ENCODE results near the gene SP110.
"Not testable (repeated sequence)": the region's sequence is repeated elsewhere in the genome, so short reads cannot be mapped to it uniquely, and the experiment has no call there.

The SP110 gene

DNA sequence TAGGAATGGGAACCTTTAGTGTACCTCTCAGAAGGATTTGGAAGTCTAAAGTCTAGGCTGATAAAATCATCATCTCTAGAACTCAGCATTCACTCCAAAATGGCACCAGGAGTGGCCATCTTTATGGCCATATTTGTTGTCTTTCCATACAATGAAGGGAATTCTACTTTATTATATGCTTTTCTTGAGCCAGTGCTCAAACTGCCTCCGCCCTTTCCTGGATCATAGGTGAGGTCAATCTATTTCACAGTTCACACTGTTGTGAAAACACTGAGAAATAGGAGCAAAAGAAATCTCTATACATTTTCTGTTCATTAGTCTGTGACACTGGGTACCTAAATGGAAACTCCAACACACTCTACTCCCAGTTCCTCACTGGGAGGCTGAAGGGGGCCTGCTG lies 55.6 kb downstream of the SP110 start:
- DNase-seq, result no peak

DNA sequence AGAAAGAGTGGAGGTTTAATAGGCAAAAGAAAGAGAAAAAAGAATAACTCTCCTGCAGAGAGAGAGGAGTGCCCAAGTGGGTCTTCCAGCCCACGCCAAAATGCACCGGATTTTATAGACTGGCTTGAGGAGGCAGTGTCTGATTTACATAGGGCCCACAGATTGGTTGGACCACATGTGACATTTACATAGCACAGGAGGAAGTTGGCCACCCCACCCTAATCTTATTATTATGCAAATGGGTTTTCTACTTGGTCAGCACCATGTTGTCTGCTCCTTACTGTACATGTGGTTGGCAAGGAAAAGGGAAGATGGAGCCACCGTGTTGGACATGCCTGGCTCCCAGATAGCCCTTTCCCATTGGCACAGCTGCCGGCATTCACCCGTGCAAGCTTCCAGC lies 56.8 kb downstream of the SP110 start:
- no peak for DNase-seq

DNA sequence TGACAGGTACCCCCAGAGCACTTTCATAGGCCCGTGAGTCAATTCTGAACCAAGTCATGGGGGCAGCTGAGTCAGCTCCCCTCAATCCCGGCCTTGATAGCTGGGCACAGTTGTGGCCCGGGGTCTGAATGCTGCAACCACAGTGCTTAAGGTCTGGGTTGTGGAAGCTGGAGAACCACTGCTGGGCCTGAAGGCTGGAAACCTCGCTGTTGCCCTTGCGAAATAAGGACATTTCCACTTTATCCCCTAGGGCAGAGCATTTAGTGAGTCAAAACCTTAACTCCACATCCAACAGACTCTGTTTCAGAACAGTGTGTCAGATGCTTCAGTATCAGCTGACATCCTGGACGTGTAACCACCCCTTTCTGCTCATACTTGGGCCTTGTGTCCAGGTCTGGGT lies 58.6 kb downstream of the SP110 start:
- DNase-seq, result no peak

DNA sequence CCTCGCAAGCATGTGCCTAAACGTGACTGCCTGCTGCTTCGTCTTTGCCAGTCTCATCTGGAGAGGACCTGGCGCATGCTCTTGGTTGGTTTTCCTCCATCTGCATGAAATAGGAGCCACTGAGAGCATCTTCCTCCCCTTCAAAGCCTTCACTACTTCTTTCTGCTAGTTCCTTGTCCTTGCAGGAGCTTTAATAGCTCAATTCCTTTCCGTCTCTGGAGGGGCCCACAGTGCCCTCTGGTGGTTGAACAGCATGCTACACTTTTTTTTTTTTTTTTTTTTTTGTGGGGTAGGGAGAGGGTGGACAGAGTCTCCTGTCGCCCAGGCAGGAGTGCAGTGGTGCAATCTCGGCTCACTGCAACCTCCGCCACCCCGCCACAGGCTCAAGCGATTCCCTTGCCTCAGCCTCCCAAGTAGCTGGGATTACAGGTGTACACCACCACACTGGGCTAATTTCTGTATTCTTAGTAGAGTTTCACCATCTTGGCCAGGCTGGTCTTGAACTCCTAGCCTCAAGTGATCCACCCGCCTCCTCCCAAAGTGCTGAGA lies 59.6 kb downstream of the SP110 start:
- DNase-seq, result peak; percentile 48

DNA sequence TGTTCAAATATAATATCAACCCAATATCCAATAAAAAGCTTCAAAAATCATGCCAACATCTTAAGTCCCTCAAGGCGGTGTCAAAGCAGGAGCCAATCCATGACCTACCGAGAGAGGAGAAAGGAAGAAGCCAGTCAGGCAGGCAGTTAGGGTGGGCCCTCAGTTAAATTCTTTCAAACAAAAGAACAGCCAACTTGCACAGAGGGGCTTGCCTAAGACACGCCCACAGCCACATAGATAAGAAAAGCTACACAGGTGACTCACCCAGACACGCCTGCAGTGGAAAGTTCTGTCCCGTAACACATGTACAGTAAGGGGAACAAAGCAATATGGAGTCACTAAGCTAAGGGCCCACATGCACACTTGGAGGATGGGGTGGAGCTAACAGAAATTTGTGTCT lies 61.3 kb downstream of the SP110 start:
- no peak for DNase-seq

DNA sequence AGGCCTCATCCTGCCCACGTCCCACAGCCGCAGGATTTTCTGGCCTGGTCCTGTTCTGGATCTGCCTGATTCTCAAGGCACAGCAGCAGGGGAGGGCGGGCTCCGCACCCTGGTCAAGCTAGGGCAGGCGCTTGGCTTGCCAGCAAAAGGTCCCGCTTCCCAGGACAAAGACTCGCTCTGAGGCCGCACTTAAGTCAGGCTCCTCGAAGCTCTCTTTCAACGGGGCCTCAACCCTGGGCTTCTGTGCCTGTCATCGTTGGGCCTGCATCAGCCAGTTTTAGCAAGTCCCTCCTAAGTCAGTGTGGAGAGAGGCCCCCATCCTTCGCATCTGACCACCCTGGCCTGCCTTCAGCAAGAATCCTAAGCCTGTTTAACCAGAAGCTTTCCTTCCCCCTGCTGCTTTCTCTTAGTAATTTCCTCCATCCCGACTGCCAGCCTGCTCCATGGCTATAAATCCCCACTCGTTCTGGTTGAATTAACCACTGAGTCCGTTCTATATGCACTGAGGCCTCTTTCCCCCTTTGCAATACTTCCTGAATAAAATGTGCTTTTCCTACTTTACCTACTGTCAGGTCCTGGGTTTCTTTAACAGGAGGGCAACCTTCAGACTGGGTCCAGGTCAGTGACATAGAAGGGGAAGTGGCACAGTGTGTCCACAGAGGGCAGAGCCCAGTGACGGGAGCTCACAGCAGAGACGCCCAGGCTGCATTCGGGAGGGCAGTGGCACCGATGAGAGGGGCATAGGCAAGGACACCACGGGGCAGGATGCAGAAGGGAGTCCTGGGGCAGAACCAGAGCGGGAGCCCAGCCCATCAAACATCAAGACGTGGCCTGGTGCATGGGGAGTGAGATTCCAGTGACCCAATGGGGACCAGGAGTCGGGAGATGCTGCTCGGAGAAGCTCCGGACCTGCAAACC lies 62.7 kb downstream of the SP110 start:
- no peak for DNase-seq

DNA sequence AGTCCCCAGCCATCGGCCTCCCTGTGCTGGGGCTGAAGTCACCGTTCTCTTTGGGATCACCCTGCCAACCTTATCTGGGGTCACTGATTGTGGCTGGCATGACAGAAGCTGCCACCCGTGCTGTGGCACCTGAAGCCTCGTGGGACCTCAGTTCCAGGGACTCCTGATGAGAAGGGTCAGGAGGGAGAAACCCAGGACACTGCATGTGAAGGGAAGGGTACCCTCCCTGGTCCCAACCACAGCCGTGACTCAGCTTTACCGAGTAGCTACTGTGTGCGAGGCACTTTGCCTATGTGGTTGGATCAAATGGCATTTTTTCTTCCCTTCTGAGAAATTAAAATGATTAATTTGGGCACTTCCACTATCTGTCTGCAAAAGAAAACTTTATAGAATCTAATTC lies 64.4 kb downstream of the SP110 start:
- no peak for DNase-seq

DNA sequence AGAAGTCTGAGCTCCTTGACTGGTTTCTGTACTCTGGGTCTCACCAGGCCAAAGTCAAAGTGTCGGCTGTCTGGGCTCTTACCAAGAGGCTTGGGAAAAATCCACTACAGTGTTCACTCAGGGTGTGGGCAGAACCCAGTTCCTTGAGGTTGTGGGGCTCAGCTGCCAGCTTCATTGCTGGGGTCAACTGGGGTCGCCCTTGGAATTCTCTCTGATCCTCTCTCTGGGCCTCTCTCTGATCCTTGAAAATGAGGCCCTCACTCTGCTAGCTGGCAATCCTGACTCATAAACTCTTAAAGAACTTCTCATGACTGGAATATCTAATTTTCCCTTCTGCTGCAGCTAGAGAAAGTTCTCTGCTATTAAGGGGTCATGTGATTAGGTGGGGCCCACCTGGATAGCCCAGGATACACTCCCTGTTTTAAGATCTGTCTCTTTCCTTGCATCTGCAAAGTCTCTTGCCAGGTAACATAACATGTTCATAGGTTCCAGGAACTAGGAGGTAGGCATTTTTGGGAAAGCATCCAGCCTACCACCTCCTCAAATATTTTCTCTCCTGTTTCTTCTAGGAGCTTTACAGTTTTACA lies 66.3 kb downstream of the SP110 start:
- no peak for DNase-seq

DNA sequence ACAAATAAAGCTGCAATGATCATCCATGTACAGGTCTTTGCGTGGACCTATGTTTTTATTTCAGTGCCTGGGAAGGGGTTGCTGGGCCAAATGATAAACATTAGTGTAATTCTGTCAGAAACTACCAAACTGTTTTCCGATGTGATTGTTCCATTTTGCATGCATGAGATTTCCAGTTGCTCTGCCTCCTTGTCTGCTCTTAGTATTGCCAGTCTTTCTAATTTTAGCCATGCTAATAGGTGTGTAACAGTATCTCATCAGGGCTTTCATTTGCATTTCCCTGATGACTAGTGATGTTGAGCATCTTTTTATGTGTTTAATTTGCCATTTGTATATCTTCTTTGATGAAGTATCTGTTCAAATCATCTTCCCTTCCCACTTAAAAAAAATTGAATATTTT lies 67.5 kb downstream of the SP110 start:
- no peak for DNase-seq

DNA sequence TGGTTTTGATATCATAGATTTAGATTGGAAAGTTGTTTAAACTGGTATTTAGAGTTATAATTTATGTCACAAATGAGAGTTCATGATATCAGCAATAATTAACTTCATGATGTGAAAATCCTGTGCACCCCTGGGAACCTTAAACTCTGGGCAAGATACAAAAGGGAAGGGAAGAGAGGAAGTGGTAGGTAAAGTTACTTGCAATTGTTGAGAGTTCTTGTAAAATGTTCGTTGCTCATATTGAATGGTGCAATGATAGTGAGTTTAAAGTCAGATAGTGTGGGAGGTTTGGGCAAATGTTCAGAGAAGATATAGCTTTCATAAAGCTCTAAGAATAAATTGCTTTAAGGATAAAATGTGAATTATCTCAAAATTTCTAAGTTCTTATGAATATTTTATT lies 75.4 kb downstream of the SP110 start:
- no peak for DNase-seq

DNA sequence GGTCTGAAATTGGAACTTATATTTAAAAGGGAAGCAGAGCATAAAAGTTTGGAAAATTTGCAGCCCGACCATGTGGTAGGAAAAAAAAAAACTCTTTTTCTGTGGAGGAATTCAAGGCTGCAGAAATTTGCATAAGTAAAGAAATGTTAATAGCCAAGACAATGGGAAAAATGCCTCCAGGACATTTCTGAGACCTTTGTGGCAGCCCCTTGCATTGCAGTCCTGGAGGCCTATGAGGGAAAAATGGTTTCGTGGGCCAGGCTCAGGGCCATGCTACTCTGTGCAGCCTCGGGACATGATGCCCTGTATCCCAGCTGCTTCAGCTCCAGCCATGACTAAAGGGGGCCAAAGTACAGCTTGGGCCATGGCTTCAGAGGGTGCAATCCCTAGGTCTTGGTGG lies 79.1 kb downstream of the SP110 start:
- DNase-seq, result no peak

DNA sequence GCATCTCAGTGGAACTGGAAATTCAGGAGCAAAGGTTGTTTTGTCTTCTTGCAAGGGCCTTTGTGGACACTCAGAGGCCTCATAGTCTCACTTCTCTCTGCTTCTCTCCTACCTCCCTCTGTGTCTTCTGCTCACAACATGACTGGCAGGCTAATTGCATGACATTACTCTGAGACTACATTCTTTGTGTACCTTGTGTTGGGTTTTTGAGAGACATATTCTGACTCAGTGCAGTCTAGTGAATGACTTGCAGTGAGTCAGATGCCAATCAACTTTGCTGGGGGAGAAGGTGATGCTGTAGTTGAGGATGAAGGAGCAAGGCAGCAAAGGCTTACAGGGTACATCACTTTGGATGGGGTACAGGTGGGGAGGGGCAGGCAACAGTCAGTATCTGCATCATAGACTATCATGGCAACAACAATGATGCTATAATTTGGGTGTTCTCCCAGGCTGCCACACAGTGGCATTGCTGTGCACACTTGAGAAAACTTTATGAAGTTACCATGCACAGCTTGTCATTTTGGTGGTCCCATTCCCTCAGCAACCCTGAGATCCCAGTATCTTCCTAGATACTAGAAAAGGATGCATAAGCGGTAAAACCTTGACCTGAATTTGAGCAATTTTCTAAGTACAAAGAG lies 81.8 kb downstream of the SP110 start:
- DNase-seq, result no peak

DNA sequence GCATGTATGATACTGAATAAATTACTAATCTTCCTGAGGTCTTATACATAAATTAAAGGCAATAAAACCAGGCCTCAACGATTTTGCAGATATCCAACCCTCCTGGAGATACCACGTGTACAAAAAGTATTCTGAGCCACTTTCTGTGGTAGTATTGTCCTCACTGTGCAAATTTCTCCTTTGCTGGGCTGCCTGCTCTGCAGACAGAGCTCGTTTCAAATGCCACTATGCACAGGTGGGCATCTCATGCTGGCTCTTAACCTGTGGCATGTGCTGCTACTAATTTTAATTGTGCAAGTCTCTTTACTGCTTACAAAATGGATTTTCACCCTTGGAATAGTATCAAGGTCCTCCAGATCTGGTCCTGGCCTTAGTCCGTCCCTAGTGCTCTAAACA lies 84.7 kb downstream of the SP110 start:
- DNase-seq, result no peak

DNA sequence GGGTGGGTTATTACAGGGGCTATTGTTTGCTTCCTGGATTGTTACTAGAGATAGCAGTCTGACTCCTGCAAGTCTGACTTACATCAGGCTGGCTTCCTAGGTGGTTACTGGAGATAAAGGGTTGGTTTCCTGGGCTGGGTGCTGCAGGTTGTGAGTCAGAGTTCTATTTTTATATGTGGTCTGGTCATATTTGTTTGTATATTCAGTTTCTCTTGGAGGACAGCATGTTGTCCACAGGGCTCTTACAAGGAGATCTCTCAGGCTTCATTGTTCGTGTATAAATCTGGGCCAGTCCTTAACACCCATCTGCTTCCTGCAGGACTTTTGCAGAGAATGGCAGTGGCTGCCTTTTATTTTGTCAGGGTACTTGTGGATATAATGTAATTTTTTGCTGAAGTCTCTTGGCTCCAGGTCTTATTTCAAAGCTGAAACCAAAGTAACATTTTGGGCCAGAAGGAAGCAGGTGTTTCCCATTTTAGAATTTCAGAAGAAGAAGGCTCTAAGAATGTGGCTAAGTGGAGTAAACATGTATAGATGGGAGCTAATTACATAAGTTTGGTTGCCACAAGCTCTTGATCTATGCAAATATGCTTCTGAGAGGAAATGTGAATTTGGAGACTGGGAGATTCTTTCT lies 85.2 kb downstream of the SP110 start:
- DNase-seq, result no peak

DNA sequence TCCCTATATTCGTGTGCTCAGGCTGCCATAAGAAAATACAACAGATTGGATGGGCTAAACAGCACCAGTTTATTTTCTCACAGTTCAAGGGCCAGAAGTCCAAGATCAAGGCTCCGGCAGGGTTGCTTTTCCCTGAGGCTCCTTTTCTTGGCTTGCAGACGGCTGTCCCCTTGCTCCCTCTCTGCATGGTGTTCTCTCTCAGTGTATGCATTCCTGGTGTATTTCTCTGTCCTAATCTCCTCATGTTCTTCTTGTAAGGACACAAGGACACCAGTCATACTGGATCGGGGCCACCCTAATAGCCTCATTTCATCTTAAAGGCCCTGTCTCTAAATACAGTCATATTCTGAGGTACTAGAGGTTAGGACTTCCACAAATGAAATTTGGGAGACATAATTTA lies 88.4 kb downstream of the SP110 start:
- no peak for DNase-seq

DNA sequence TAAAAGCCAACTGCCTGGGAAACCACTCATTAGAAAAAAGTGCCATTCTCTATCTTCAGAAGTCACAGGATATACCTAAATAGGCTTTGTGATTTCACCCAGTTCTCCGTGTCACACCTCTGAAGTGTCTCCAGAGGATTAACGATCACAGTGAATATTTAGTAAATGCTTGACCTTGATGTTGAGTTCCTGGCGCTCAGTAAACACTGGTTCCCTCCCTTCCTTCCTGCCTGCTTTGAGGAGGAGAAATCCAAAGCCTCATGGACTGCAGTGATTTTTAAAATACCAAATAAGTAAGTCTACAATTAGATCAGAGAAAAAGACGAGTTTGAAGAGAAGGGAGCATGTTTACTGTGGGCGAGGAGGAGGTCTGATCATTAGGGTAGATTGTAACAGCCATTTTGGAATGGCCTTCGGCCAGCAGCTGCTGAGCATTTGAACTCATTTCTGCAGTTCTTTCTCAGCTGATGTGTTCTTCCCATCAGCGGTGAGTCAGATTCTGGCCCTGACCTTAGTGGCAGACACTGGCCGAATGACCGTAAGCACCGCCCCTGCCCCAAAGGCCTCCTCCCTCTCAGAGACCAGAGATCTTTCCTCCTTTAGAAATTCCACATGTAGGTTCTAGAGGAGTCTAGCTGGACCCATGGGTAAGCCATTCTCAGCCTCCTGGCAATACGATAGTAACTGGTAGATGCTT lies 89.0 kb downstream of the SP110 start:
- DNase-seq, result no peak

DNA sequence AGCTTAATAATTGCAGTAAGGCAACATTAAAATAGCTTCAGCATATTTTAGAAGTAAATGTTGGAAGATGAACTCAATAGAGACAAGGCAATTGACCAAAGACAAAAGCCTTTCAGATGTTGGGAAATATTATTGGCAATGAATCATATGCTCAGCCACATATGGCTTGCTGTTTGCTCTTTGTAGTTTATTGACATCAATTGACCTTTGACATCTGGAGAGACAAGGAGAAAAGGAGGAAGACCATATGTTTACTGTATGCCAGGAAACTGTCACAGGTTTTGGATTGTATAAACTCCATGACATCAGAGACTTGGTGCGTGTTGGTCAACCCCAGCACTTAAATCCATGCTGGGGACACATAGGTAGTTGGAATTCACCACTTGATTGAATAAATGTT lies 90.4 kb downstream of the SP110 start:
- no peak for DNase-seq

DNA sequence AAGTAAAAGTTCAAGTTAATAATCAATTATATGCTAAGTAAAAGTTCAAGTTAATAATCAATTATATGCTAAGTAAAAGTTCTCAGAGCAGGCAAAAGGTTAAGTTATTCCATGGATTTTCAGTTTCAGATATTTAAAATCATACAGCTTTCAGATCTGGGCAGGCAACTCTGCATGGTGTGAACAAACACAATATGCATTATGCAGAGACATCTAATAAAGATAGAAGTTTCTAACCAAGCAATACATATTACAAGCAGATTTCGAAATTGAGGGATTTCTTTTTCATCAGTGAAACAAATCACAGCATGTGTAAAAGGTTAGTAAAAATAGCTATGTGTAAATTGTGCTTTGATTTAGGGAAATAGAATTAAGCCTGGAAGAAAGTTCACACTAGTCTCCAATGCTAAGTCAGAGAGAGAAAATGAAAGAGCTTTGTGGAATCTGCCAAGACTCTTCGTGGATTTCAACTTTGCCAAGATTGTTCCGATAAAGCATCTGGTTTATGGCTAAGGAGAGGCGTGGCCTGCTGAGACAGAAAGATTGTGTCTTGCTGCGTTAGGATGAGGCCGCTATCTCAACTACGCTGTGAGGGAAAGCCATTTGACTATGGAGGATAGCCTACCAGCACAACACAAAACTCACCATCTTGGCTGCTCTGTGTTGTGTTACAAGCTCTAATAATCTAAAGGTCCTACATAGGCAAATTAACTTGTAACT lies 91.0 kb downstream of the SP110 start:
- no peak for DNase-seq

DNA sequence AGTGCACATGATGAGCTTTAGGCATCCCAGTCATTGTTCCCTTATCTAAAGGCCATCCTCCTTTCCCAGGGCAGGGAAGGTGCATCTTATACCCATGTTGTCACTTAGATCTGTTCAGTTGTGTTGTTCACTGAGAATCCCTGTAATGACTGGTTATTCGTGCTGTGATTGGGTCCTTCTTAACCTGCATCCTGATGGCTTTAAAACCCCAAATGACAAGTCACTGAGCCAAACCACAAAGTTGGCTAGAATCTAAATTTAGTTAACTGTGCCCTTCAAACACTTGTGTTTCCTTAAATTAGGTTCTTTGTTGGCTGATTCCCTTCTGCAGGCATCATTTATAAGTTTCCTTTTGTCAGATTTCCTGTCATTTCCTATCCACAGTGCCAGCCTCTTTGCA lies 92.6 kb downstream of the SP110 start:
- DNase-seq, result no peak

DNA sequence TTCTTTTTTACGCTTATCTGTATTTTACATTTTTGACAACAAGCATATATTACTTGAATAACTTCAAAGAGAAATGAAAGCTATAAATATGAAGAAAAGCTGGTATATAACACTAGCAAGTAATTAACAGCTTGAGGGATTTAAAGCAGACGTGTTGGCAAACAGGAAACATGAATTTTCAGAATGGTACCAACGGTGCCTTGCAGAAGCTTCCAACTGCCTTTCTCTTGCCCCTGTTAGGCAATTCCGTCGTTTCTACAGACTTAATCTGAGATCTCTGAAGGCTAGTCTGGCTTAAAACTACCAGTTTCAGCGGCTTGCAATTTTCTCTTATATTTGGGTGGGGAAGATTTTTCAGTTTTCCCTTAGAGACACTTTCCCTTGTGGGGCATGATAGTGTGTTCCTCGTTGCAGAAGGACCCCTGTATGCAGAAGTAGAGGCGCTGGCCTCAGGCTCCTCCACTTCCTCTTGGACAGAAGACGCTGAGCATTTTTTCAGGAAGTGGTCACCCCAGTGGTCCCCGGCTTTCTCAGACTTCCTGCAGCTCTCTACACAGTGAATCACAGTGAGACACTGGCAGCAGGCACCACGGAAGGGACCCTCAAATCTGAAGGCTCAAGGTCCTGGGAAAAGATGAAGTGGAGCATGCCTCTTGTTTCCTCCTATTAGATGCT lies 94.9 kb downstream of the SP110 start:
- DNase-seq, result no peak

DNA sequence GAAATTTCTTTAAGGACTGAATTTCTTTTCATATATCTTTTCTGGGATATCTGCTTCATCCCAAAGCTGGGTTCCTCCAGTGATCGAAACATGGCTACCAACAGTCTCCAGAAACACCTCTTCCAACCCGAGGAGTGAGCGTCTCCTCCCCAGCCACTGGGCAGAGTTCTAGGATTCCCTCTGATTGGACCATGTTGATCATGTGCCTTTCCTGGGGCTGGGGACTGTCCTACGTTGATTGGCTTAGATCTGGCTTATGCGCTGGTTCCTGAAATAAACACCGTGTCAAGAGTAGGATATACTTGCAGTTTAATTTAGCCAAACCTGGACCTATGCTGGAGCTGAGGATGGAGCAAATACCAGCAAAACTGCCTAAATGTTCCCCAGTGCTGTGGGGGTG lies 95.5 kb downstream of the SP110 start:
- DNase-seq, result no peak

DNA sequence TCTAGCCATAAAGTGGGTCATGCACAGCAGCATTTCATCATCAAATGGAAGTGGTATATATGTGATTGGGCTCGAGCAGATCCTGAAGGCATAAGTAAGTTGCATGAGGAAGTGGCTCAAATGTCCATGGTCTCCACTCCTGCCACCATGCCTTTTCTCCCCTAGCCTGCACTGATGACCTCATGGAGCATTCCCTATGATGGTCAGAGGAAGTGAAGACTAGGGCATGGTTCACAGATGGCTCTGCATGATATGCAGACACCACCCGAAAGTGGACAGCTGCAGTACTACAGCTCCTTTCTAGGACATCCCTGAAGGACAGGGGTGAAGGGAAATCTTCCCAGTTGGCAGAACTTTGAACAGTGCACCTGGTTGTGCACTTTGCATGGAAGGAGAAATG lies 99.4 kb downstream of the SP110 start:
- not testable (repeated sequence) for DNase-seq
